NCI-H774 (cell line): ENCODE results near the gene CYBB.
"Not testable (repeated sequence)": the region's sequence is repeated elsewhere in the genome, so short reads cannot be mapped to it uniquely, and the experiment has no call there.

ENCODE experiments used
- DNase-seq: peaks from one replicate; lab custom pipeline; 2025; lab: John Stamatoyannopoulos, UW

CYBB gene

GRCh38 chrX:37779857-37780256 lies at the start of gene CYBB:
Gene CYBB (plus strand): TSS chrX:37780059. CDS start chrX:37780078, 19 bp downstream.
- no peak for DNase-seq

- DNase-seq: peak; percentile 20
Observed at GRCh38 chrX:37745354-37745753, 34.5 kb upstream of the CYBB start.

GRCh38 chrX:37745835-37746217 lies 34.0 kb upstream of the CYBB start:
- no peak for DNase-seq

GRCh38 chrX:37746218-37746941 lies 33.5 kb upstream of the CYBB start:
- DNase-seq: no peak

GRCh38 chrX:37746951-37747350 lies 32.9 kb upstream of the CYBB start:
- DNase-seq: no peak

GRCh38 chrX:37752281-37752680 lies 27.6 kb upstream of the CYBB start:
- DNase-seq: no peak

- DNase-seq: no peak
Observed at GRCh38 chrX:37752936-37753335, 26.9 kb upstream of the CYBB start.

GRCh38 chrX:37753384-37753783 lies 26.5 kb upstream of the CYBB start:
- no peak for DNase-seq

- no peak for DNase-seq
Observed at GRCh38 chrX:37754516-37754915, 25.3 kb upstream of the CYBB start.

GRCh38 chrX:37755025-37755424 lies 24.8 kb upstream of the CYBB start:
- no peak for DNase-seq

- DNase-seq: no peak
Observed at GRCh38 chrX:37757082-37757481, 22.8 kb upstream of the CYBB start.

GRCh38 chrX:37759351-37759750 lies 20.5 kb upstream of the CYBB start:
- no peak for DNase-seq

GRCh38 chrX:37759878-37760418 lies 19.9 kb upstream of the CYBB start:
- no peak for DNase-seq

- no peak for DNase-seq
Observed at GRCh38 chrX:37763400-37763799, 16.5 kb upstream of the CYBB start.

- DNase-seq: no peak
Observed at GRCh38 chrX:37765507-37765906, 14.4 kb upstream of the CYBB start.

GRCh38 chrX:37767430-37767829 lies 12.4 kb upstream of the CYBB start:
- DNase-seq: no peak

GRCh38 chrX:37768866-37769265 lies 11.0 kb upstream of the CYBB start:
- not testable (repeated sequence) for DNase-seq

- no peak for DNase-seq
Observed at GRCh38 chrX:37776283-37776986, 3.4 kb upstream of the CYBB start.

- no peak for DNase-seq
Observed at GRCh38 chrX:37776987-37777325, 2.9 kb upstream of the CYBB start.

GRCh38 chrX:37781081-37781480 lies 1.2 kb downstream of the CYBB start:
- no peak for DNase-seq

- no peak for DNase-seq
Observed at GRCh38 chrX:37781814-37782213, 2.0 kb downstream of the CYBB start.

GRCh38 chrX:37782359-37782758 lies 2.5 kb downstream of the CYBB start:
- DNase-seq: no peak

GRCh38 chrX:37783305-37783704 lies 3.4 kb downstream of the CYBB start:
- no peak for DNase-seq

GRCh38 chrX:37785569-37785968 lies 5.7 kb downstream of the CYBB start:
- no peak for DNase-seq
